ENCODE measurements around the gene DPEP3.
A peak's percentile ranks its signal among the peaks of the same experiment; 100 is the strongest.

The DPEP3 gene

DNA sequence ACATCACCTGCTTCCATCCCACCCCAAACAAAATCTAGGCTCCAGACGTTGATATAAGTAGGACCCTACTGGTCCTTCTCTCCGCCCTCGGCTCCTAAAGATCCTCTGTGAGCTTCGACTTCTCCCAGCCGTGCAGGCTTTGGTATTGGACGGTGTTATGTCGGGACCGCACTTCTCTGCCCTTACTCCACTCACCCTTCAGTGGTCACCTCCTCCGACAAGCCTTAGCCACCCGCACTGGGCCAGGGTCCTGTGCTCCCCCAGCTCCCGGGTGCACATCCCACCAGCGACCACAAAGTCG lies 45.2 kb downstream of the DPEP3 start:
- TF ChIP-seq POLR2AphosphoS5 (IDR thresholded peaks at IDR 0.05; ENCODE audit: low read depth, low read length) (no peak), TAF1 (IDR thresholded peaks at IDR 0.05; ENCODE audit: borderline replicate concordance, insufficient read depth, low read length) (no peak), FOXP2 (optimal IDR thresholded peaks at IDR 0.05; ENCODE audit: borderline replicate concordance, extremely low read depth, extremely low read length, insufficient read depth) (no peak), SIN3A (IDR thresholded peaks at IDR 0.05; ENCODE audit: borderline replicate concordance, insufficient read depth, low read length) (no peak)
- TF ChIP-seq, protein P1, sequence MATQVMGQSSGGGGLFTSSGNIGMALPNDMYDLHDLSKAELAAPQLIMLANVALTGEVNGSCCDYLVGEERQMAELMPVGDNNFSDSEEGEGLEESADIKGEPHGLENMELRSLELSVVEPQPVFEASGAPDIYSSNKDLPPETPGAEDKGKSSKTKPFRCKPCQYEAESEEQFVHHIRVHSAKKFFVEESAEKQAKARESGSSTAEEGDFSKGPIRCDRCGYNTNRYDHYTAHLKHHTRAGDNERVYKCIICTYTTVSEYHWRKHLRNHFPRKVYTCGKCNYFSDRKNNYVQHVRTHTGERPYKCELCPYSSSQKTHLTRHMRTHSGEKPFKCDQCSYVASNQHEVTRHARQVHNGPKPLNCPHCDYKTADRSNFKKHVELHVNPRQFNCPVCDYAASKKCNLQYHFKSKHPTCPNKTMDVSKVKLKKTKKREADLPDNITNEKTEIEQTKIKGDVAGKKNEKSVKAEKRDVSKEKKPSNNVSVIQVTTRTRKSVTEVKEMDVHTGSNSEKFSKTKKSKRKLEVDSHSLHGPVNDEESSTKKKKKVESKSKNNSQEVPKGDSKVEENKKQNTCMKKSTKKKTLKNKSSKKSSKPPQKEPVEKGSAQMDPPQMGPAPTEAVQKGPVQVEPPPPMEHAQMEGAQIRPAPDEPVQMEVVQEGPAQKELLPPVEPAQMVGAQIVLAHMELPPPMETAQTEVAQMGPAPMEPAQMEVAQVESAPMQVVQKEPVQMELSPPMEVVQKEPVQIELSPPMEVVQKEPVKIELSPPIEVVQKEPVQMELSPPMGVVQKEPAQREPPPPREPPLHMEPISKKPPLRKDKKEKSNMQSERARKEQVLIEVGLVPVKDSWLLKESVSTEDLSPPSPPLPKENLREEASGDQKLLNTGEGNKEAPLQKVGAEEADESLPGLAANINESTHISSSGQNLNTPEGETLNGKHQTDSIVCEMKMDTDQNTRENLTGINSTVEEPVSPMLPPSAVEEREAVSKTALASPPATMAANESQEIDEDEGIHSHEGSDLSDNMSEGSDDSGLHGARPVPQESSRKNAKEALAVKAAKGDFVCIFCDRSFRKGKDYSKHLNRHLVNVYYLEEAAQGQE (IDR thresholded peaks at IDR 0.05; ENCODE audit: insufficient read depth in 1 of 2, low read depth in 2 of 2, low read length in 2 of 2): no peak

DNA sequence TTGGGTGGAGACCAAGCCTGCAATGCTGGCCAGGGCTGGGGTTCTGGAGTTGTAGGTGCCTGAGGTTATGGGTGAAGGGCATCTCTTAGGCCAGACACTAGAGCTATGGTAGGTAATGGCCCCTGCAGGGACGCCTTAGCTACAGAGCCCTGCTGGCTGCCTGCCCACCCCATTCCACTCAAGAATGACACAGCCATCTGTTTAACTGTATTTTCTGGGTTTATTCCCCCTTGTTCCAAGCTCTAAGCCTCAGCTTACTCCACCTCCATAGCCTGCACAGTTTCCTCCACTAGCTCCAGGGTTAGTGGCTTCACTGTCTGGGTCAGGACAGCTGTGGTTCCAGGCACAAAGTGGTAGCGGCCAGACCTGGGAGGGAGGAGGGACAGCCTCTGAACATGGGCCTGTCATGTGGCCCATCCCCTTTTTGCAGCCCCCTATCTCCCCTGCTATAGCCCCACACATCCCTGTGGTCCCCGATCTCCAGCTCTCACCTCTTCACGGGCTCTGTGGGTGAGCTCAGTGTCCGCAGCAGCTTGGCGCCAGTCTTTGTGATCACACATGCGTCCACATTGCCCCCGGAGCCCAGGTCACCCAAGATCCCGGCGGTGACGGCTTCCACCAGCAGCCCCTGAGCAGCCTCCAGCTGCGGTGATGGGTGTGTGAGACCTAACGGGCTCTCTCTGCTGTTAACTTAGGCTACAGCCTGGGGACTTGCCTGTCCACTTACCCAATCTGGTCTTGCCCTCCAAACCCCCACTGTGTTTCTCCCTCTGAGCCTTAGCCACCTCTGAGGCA lies 45.8 kb downstream of the DPEP3 start:
- TF ChIP-seq SIN3A (IDR thresholded peaks at IDR 0.05; ENCODE audit: borderline replicate concordance, insufficient read depth, low read length) (no peak), POLR2AphosphoS5 (IDR thresholded peaks at IDR 0.05; ENCODE audit: low read depth, low read length) (peak; percentile 40; the same call in 1 of the 2 replicates), FOXP2 (optimal IDR thresholded peaks at IDR 0.05; ENCODE audit: borderline replicate concordance, extremely low read depth, extremely low read length, insufficient read depth) (no peak)
- TF ChIP-seq, protein P1 (IDR thresholded peaks at IDR 0.05; ENCODE audit: insufficient read depth in 1 of 2, low read depth in 2 of 2, low read length in 2 of 2): no peak

DNA sequence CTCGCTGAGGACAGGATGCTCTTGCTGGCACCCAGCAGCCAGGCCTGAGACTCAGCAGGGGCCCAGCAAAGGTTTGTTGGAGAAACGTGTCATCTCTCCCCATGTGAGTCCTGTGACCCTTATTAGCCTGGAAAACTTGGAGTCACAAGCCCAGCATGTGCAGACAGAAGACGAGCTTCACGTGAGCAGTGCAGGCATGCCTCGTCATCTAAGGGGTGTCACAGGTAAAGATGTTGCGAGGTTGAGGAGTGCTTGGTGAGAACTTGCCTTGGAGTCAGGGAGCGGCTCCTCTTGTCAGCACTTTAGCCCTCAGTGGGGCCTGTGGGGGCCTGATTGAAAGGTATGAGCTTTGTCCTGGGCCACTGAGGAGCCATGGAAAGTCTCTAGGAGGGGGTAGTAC lies 46.5 kb downstream of the DPEP3 start:
- TF ChIP-seq SIN3A (IDR thresholded peaks at IDR 0.05; ENCODE audit: borderline replicate concordance, insufficient read depth, low read length) (no peak), POLR2AphosphoS5 (IDR thresholded peaks at IDR 0.05; ENCODE audit: low read depth, low read length) (no peak), TAF1 (IDR thresholded peaks at IDR 0.05; ENCODE audit: borderline replicate concordance, insufficient read depth, low read length) (no peak), FOXP2 (optimal IDR thresholded peaks at IDR 0.05; ENCODE audit: borderline replicate concordance, extremely low read depth, extremely low read length, insufficient read depth) (no peak)
- TF ChIP-seq, protein P1 (IDR thresholded peaks at IDR 0.05; ENCODE audit: insufficient read depth in 1 of 2, low read depth in 2 of 2, low read length in 2 of 2): no peak

DNA sequence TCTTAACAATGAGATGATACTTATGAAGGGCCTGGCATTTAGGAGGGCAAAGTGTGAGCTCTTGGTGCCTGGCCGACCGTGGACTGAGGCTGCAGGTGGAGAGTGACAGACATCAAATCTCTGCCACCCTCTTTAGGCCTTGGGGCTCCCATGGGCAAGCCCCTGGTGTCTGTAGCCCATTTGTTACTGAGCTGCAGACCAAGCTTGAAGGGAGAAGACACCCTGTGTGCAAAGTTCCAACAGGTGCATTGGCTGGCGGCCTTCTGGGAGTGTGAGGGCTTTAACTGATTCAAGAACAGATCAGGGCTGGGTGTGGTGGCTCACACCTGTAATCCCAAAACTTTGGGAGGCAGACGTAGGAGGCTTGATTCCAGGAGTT lies 47.8 kb downstream of the DPEP3 start:
- TF ChIP-seq, protein P1 (IDR thresholded peaks at IDR 0.05; ENCODE audit: insufficient read depth in 1 of 2, low read depth in 2 of 2, low read length in 2 of 2): no peak
- TF ChIP-seq FOXP2 (optimal IDR thresholded peaks at IDR 0.05; ENCODE audit: borderline replicate concordance, extremely low read depth, extremely low read length, insufficient read depth) (no peak), POLR2AphosphoS5 (IDR thresholded peaks at IDR 0.05; ENCODE audit: low read depth, low read length) (no peak), SIN3A (IDR thresholded peaks at IDR 0.05; ENCODE audit: borderline replicate concordance, insufficient read depth, low read length) (no peak), TAF1 (IDR thresholded peaks at IDR 0.05; ENCODE audit: borderline replicate concordance, insufficient read depth, low read length) (no peak)
